Measurements from ENCODE around the gene DEXI. TPM values are rescaled to one million over a fixed set of nuclear protein-coding genes. Genes with fewer than 3 reads are reported as not detected.

DEXI gene
- total RNA-seq, 2 experiments from 2014 or later = 24.8 to 25.3 TPM

- H3K27ac Mint-ChIP-seq = peak overlapping the region; percentile 78
- intact Hi-C loops (cut with micrococcal nuclease) = no loop called here
- no peak overlapping the region for H3K4me3 Mint-ChIP-seq
- H3K27me3 Mint-ChIP-seq = no peaks in the 10 kb centered on the region
- POLR2A ChIA-PET = interaction anchor here (0.8 to 8.3 kb wide), 8 partner anchors 20 to 449 kb away, joined by 3 to 94 read pairs (median 4); partner anchors contain the start of genes CLEC16A and SOCS1
- peak; percentile 77 for ATAC-seq
- peaks cover 36% of the 10 kb centered on the region for H3K36me3 Mint-ChIP-seq (ENCODE audit: low read depth)
- no peak for TF ChIP-seq CTCF (IDR thresholded peaks at IDR 0.05)
- DNase-seq = peak; percentile 73
- CTCF ChIA-PET = interaction anchor here (0.7 to 6.7 kb wide), 39 partner anchors 10 to 750 kb away, joined by 3 to 121 read pairs (median 6); partner anchors contain the start of gene SOCS1
- H3K4me1 Mint-ChIP-seq (ENCODE audit: low read depth) = peaks cover 42% of the 10 kb centered on the region
- peaks cover 8% of the 10 kb centered on the region for H3K9me3 Mint-ChIP-seq
Measured at GRCh38 chr16:10964891-10965326, 22.6 kb upstream of the DEXI start.

GRCh38 chr16:10964039-10964890, 22.0 kb upstream of the DEXI start:
- Mint-ChIP-seq H3K4me3 (no peak overlapping the region), H3K36me3 (ENCODE audit: low read depth) (peaks cover 36% of the 10 kb centered on the region), H3K9me3 (peaks cover 8% of the 10 kb centered on the region), H3K27ac (peak overlapping the region; percentile 92), H3K27me3 (no peaks in the 10 kb centered on the region), H3K4me1 (ENCODE audit: low read depth) (peaks cover 42% of the 10 kb centered on the region)
- intact Hi-C loops (cut with micrococcal nuclease) = no loop called here
- peak; percentile 47 for ATAC-seq
- ChIA-PET POLR2A (interaction anchor here (0.8 to 8.3 kb wide), 9 partner anchors 20 to 387 kb away, joined by 3 to 94 read pairs (median 4); partner anchors contain the start of genes CLEC16A and SOCS1), CTCF (interaction anchor here (0.5 to 6.7 kb wide), 81 partner anchors 11 to 1103 kb away, joined by 3 to 121 read pairs (median 4); partner anchors contain the start of genes CLEC16A, DEXI, SOCS1 and TNP2)
- peak; percentile 99 for TF ChIP-seq CTCF (IDR thresholded peaks at IDR 0.05)
- peak; percentile 85 for DNase-seq

GRCh38 chr16:10961231-10961630, 19.0 kb upstream of the DEXI start:
- ChIA-PET CTCF (interaction anchor here (0.7 to 6.7 kb wide), 4 partner anchors 10 to 442 kb away, joined by 3 to 121 read pairs (median 34); no protein-coding TSS in a partner anchor), POLR2A (no interaction called here)
- Mint-ChIP-seq H3K4me1 (ENCODE audit: low read depth) (peaks cover 42% of the 10 kb centered on the region), H3K36me3 (ENCODE audit: low read depth) (peaks cover 29% of the 10 kb centered on the region), H3K4me3 (no peak overlapping the region), H3K27ac (no peak overlapping the region), H3K27me3 (no peaks in the 10 kb centered on the region), H3K9me3 (peaks cover 5% of the 10 kb centered on the region)
- intact Hi-C loops (cut with micrococcal nuclease) = no loop called here
- no peak for DNase-seq
- no peak for ATAC-seq
- no peak for TF ChIP-seq CTCF (IDR thresholded peaks at IDR 0.05)

- no peak for TF ChIP-seq CTCF (IDR thresholded peaks at IDR 0.05)
- ATAC-seq = no peak
- no peak overlapping the region for H3K4me3 Mint-ChIP-seq
- intact Hi-C loops (cut with micrococcal nuclease) = no loop called here
- peaks cover 34% of the 10 kb centered on the region for H3K4me1 Mint-ChIP-seq (ENCODE audit: low read depth)
- ChIA-PET CTCF (interaction anchor here (0.7 to 1.9 kb wide), 9 partner anchors 9 to 573 kb away, joined by 3 to 5 read pairs (median 3); no protein-coding TSS in a partner anchor), POLR2A (interaction anchor here (0.6 to 2.7 kb wide), 4 partner anchors 9 to 839 kb away, joined by 3 to 9 read pairs (median 4); no protein-coding TSS in a partner anchor)
- peaks cover 19% of the 10 kb centered on the region for H3K36me3 Mint-ChIP-seq (ENCODE audit: low read depth)
- H3K27me3 Mint-ChIP-seq = no peaks in the 10 kb centered on the region
- no peaks in the 10 kb centered on the region for H3K9me3 Mint-ChIP-seq
- no peak for DNase-seq
- no peak overlapping the region for H3K27ac Mint-ChIP-seq
Measured at GRCh38 chr16:10959161-10959560, 16.9 kb upstream of the DEXI start.

Measured in activated CD8-positive, alpha-beta T cell treated with anti-CD3 and anti-CD28 coated beads for 36 hours (primary cell).